PC-3 (cell line): ENCODE results near the gene RFLNA. TPM values are rescaled to one million over a fixed set of nuclear protein-coding genes. Genes with fewer than 3 reads are reported as not detected.

Experiments used
- ATAC-seq: fragments of 200-7000 bp; cut with Tn5 transposase; 2 replicates; pipeline ENCODE4 v1.9.1; 2020; ENCODE audit warnings: mild to moderate bottlenecking, moderate library complexity
- BruUV-seq: library from RNA; stranded (reverse); fragments of 400-500 nt; replicated peaks from 2 replicates; lab custom pipeline; 2021; lab: Mats Ljungman, UMichigan
- CTCF ChIA-PET: fragments of 300-600 bp; sonication (Branson Sonifier 250); formaldehyde crosslinking; loops from one replicate; lab custom pipeline; 2022; ENCODE audit warnings: antibody characterized with exemption; lab: Charles Lee
- POLR2A ChIA-PET: fragments of 300-600 bp; sonication (Branson Sonifier 250); formaldehyde crosslinking; loops from one replicate; lab custom pipeline; 2022; ENCODE audit warnings: antibody characterized with exemption; ENCODE audit not compliant: unreplicated experiment; lab: Charles Lee
- DNase-seq: peaks from one replicate; pipeline ENCODE4 v3.0.0-alpha.2; 2015
- H2AFZ ChIP-seq: fragments of 300-600 bp; sonication (generic); 2 replicates; pipeline ENCODE4 v1.6.0; 2016; ENCODE audit warnings: antibody characterized with exemption, low read length
- H3F3A ChIP-seq: fragments of 300-600 bp; sonication (generic); one replicate; pipeline ENCODE4 v1.6.0; 2017; ENCODE audit warnings: antibody characterized with exemption, low read length, control low read depth, mild to moderate bottlenecking; ENCODE audit not compliant: unreplicated experiment
- H3K27ac ChIP-seq: fragments of 300-600 bp; sonication (generic); 2 replicates; pipeline ENCODE4 v1.5.1; 2016; ENCODE audit warnings: mild to moderate bottlenecking, low read length
- H3K27me3 ChIP-seq: fragments of 300-600 bp; sonication (generic); 2 replicates; pipeline ENCODE4 v1.6.1; 2016; ENCODE audit warnings: low read length, mixed read lengths
- H3K36me3 ChIP-seq: fragments of 300-600 bp; sonication (generic); 2 replicates; pipeline ENCODE4 v1.6.1; 2016; ENCODE audit warnings: low read depth, mixed run types, low read length, mixed read lengths
- H3K4me1 ChIP-seq: fragments of 300-600 bp; sonication (generic); 2 replicates; pipeline ENCODE4 v1.5.1; 2016; ENCODE audit warnings: low read length; ENCODE audit not compliant: insufficient read depth
- H3K4me2 ChIP-seq: fragments of 300-600 bp; sonication (generic); 2 replicates; pipeline ENCODE4 v1.6.0; 2016; ENCODE audit warnings: low read length
- H3K4me3 ChIP-seq: fragments of 300-600 bp; sonication (generic); 2 replicates; pipeline ENCODE4 v1.5.1; 2016; ENCODE audit warnings: mild to moderate bottlenecking, low read length, mixed read lengths
- H3K79me2 ChIP-seq: fragments of 300-600 bp; sonication (generic); 2 replicates; pipeline ENCODE4 v1.6.1; 2017; ENCODE audit warnings: low read length, mixed read lengths
- H3K9ac ChIP-seq: fragments of 300-600 bp; sonication (generic); 2 replicates; pipeline ENCODE4 v1.6.0; 2016; ENCODE audit warnings: mild to moderate bottlenecking, low read length
- H3K9me2 ChIP-seq: fragments of 300-600 bp; sonication (generic); replicated peaks from 2 replicates; pipeline ENCODE4 v1.6.1; 2016; ENCODE audit warnings: mixed run types, low read length, mixed read lengths
- H3K9me3 ChIP-seq: fragments of 300-600 bp; sonication (generic); 2 replicates; pipeline ENCODE4 v1.6.1; 2016; ENCODE audit warnings: low read length, mixed read lengths
- H4K20me1 ChIP-seq: fragments of 300-600 bp; sonication (generic); 2 replicates; pipeline ENCODE4 v1.6.1; 2016; ENCODE audit warnings: low read length, mixed read lengths
- EZH2 ChIP-seq: fragments of 300-600 bp; sonication (generic); IDR thresholded peaks from one replicate; pipeline ENCODE4 v1.6.1; 2017; ENCODE audit warnings: antibody characterized with exemption, mild to moderate bottlenecking, low read length; ENCODE audit not compliant: unreplicated experiment
- EZH2phosphoT487 ChIP-seq: fragments of 300-600 bp; sonication (generic); IDR thresholded peaks from 2 replicates; pipeline ENCODE4 v1.6.1; 2018; ENCODE audit warnings: mild to moderate bottlenecking, antibody characterized with exemption, low read length, borderline replicate concordance
- intact Hi-C: fragments of 100-400 bp; cut with micrococcal nuclease; formaldehyde crosslinking; loops from 2 replicates; pipeline ENCODE4 v1.9.0; 2023
- total RNA-seq: library from RNA; depleted of rRNA; stranded (reverse); fragments of >200 nt; gene quantifications from 2 replicates; pipeline ENCODE4 v1.2.3, GENCODE V29; 2014
- TF ChIP-seq, protein P1 (sequence below): fragments of 300-600 bp; sonication (generic); conservative IDR thresholded peaks from 2 replicates; pipeline ENCODE4 v1.5.1; 2017; ENCODE audit warnings: antibody characterized with exemption, low read depth, mild to moderate bottlenecking, low read length

Gene RFLNA
- total RNA-seq, 1 experiment from 2014 or later = not detected

DNA sequence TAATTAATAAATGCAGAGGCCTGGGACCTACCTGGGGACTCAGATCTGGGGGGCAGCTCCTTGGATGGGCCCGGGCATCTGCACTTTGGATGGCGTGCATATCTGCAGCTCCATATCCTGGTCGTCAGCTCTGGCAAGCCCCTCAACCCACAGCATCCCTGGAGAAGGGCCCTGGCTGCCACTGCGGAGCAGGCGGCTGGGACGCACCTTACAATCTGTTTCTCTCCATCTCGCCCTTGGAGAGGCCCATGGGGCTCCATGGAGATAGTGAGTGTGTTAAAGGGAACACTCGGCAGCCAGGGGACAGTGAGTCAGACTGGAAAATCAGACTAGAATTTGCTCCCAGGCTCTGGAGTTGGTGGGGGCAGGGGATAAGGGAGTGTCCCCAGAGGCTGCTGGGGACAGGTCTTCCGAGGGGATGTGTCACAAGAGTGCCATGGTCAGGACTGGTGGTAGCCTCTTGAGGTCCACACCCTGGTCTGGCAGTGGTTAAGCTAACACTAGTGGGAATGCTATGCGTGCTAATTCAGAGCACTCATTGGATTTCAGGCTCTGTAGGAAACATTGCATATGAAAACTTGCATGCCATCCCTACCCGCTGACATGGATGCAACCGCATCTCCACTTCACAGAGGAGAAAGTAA is 21.5 kb downstream of the RFLNA start:
- no peaks in the 10 kb centered on the region for H3K36me3 ChIP-seq
- ChIA-PET POLR2A (no interaction called here), CTCF (interaction anchor here (0.6 kb wide), 1 partner anchor 420 kb away, joined by 3 read pairs; no protein-coding TSS in a partner anchor)
- ATAC-seq = no peak
- DNase-seq = no peak
- H3K4me3 ChIP-seq = no peak overlapping the region
- H4K20me1 ChIP-seq = no peaks in the 10 kb centered on the region
- no peak overlapping the region for H3K4me2 ChIP-seq
- H3K27ac ChIP-seq = no peak overlapping the region
- no peaks in the 10 kb centered on the region for H3K9me2 ChIP-seq
- no peaks in the 10 kb centered on the region for H3K79me2 ChIP-seq
- H3F3A ChIP-seq = no peaks in the 10 kb centered on the region
- intact Hi-C loops = no loop called here
- no peaks in the 10 kb centered on the region for H3K4me1 ChIP-seq
- peaks cover 5% of the 10 kb centered on the region; the same call in 1 of the 2 replicates for H3K27me3 ChIP-seq
- no peaks in the 10 kb centered on the region for H3K9me3 ChIP-seq
- no TSS peak for BruUV-seq
- no peak overlapping the region for H2AFZ ChIP-seq
- TF ChIP-seq EZH2 (no peak), EZH2phosphoT487 (no peak)
- TF ChIP-seq, protein P1, sequence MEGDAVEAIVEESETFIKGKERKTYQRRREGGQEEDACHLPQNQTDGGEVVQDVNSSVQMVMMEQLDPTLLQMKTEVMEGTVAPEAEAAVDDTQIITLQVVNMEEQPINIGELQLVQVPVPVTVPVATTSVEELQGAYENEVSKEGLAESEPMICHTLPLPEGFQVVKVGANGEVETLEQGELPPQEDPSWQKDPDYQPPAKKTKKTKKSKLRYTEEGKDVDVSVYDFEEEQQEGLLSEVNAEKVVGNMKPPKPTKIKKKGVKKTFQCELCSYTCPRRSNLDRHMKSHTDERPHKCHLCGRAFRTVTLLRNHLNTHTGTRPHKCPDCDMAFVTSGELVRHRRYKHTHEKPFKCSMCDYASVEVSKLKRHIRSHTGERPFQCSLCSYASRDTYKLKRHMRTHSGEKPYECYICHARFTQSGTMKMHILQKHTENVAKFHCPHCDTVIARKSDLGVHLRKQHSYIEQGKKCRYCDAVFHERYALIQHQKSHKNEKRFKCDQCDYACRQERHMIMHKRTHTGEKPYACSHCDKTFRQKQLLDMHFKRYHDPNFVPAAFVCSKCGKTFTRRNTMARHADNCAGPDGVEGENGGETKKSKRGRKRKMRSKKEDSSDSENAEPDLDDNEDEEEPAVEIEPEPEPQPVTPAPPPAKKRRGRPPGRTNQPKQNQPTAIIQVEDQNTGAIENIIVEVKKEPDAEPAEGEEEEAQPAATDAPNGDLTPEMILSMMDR = no peak
- H3K9ac ChIP-seq = no peak overlapping the region

DNA sequence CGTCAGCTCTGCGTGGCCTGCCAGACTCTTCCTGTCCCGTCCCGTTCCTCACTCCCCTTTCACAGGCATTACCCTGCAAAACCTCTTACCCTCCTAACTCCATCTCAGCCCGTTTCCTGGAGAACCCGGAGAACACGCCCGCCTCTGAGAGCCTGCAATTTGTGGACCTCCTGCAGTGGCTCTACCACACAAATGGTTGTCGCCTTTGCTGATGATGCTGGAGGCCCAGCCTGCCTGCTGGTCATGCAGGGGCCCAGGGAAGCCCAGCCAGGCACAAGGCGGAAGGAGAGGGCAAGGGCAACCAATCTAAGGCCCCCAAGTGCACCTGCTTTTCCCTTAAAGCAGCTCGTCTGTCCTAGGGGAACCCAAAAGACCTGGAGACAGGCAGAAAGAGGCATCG is 22.5 kb downstream of the RFLNA start:
- no peaks in the 10 kb centered on the region for H3K79me2 ChIP-seq
- POLR2A ChIA-PET = no interaction called here

More for the DNA sequence above, 22.5 kb downstream of the RFLNA start:
- ATAC-seq = no peak
- no peak for DNase-seq
- Histone ChIP-seq H3F3A (no peaks in the 10 kb centered on the region), H3K9me2 (no peaks in the 10 kb centered on the region), H3K9me3 (no peaks in the 10 kb centered on the region), H2AFZ (no peak overlapping the region), H3K36me3 (no peaks in the 10 kb centered on the region), H3K4me1 (no peaks in the 10 kb centered on the region), H3K27me3 (peaks cover 5% of the 10 kb centered on the region; the same call in 1 of the 2 replicates), H3K4me2 (no peak overlapping the region), H3K4me3 (no peak overlapping the region), H3K9ac (no peak overlapping the region), H4K20me1 (no peaks in the 10 kb centered on the region), H3K27ac (no peak overlapping the region)
- CTCF ChIA-PET = no interaction called here
- no peak for TF ChIP-seq EZH2phosphoT487
- TF ChIP-seq EZH2 = no peak
- TF ChIP-seq, protein P1 = no peak
- intact Hi-C loops = no loop called here
- BruUV-seq = no TSS peak
